CD4-positive, alpha-beta T cell treated with Interleukin-6 at 100 ng/mL for 8 hours (primary cell): ENCODE results near the gene B2M.
A peak's percentile ranks its signal among the peaks of the same experiment; 100 is the strongest.
"Not testable (repeated sequence)": the region's sequence is repeated elsewhere in the genome, so short reads cannot be mapped to it uniquely, and the experiment has no call there.

ENCODE experiments used
- DNase-seq: peaks from one replicate; pipeline ENCODE4 v3.0.0-alpha.2; 2020; ENCODE audit warnings: mixed read lengths, low spot score

The B2M gene

DNA sequence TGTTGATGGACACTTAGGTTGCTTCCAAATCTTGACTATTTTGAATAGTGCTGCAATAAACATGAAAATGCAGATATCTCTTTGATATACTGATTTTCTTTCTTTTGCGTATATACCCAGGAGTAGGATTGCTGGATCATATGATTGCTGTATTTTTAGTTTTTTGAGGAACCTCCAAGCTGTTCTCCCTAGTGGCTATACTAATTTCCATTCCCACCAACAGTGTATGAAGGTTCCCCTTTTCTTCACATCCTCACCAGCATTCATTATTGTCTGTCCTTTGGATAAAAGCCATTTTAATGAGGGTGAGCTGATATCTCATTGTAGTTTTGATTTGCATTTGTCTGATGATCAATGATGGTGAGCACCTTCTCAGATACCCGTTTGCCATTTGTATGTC is 12.7 kb upstream of the B2M start:
- DNase-seq: no peak

DNA sequence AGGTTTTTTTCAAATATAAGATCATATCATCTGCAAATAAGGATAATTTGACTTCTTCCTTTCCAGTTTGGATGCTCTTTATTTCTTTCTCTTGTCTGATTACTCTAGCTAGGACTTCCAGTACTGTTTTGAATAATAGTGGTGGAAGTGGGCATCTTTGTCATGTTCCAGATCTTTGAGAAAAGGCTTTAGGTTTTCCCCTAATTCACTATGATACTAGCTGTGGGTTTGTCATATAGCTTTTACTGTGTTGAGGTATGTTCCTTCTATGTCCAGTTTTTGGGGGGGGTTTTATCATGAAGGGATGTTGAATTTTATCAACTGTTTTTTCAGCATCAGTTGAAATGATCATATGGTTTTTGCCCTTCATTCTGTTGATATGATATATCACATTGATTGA is 10.6 kb upstream of the B2M start:
- DNase-seq: not testable (repeated sequence)

DNA sequence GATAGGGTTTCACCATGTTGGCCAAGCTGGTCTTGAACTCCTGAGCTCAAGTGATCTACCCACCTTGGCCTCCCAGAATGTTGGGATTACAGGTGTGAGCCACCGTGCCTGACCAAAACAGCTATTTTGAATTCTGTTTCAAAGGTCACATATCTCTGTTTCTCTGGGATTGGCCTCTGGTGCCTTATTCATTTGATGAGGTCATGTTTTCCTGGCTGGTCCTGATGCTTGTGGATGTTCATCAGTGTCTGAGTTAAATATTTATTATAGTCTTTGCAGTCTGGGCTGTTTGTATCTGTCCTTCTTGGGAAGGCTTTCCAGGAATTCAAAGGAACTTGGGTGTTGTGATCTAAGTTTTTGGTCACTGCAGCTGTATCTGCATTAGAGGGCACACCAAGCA is 5.3 kb upstream of the B2M start:
- no peak for DNase-seq

DNA sequence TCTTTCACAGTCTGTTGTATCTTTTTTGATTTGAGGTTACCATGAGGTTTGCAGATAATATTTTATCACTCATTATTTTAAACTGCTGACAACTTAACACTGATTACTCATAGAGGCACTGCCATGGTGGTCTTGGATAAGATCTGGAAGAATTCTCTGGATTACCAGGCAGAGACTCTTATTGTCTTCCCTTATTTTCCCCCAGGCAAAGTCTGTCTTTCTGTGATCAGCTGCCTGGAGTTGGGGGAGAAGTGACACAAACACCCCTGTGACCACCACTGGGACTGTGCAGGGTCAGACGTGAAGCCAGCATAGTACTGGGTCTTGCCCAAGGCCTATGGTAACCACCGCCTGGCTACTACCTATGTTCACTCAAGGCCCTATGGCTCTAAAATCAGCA is 4.9 kb upstream of the B2M start:
- no peak for DNase-seq

DNA sequence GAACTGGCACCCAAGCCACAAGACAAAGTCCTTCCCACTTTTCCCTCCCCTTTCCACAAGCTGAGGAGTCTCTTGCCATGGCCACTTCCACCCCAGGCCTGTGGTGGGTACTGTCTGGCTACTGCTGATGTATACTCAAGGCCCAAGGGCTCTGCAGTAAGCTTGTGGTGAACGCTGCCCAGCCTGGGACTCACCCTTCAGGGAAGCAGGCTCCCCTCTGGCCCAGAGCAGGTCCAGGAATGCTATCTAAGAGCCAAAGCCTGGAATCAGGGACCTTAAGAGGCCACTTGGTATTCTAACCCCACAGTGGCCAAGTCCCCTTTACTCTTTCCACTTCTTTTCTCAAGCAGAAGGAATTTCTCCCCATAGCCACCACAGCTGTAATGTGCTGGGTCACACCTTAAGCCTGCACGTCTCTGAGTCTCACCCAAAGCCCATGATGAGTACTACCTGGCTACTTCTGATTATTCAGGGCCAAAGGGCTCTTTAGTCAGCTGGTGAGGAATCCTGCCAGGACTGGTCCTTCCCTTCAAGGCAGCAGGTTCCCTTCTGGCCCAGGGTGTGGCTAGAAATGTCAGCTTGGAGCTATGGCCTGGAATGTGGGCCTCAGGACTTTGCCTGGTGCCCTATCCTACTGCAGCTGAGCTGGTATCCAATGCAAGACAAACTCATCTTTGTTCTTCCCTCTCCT is 4.2 kb upstream of the B2M start:
- no peak for DNase-seq

DNA sequence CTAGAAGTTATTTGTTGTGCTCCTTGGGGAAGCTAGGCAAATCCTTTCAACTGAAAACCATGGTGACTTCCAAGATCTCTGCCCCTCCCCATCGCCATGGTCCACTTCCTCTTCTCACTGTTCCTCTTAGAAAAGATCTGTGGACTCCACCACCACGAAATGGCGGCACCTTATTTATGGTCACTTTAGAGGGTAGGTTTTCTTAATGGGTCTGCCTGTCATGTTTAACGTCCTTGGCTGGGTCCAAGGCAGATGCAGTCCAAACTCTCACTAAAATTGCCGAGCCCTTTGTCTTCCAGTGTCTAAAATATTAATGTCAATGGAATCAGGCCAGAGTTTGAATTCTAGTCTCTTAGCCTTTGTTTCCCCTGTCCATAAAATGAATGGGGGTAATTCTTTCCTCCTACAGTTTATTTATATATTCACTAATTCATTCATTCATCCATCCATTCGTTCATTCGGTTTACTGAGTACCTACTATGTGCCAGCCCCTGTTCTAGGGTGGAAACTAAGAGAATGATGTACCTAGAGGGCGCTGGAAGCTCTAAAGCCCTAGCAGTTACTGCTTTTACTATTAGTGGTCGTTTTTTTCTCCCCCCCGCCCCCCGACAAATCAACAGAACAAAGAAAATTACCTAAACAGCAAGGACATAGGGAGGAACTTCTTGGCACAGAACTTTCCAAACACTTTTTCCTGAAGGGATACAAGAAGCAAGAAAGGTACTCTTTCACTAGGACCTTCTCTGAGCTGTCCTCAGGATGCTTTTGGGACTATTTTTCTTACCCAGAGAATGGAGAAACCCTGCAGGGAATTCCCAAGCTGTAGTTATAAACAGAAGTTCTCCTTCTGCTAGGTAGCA is 851 bp upstream of the B2M start:
- peak; percentile 51 for DNase-seq

DNA sequence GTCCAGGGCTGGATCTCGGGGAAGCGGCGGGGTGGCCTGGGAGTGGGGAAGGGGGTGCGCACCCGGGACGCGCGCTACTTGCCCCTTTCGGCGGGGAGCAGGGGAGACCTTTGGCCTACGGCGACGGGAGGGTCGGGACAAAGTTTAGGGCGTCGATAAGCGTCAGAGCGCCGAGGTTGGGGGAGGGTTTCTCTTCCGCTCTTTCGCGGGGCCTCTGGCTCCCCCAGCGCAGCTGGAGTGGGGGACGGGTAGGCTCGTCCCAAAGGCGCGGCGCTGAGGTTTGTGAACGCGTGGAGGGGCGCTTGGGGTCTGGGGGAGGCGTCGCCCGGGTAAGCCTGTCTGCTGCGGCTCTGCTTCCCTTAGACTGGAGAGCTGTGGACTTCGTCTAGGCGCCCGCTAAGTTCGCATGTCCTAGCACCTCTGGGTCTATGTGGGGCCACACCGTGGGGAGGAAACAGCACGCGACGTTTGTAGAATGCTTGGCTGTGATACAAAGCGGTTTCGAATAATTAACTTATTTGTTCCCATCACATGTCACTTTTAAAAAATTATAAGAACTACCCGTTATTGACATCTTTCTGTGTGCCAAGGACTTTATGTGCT is 527 bp downstream of the B2M start:
- DNase-seq: peak; percentile 53

DNA sequence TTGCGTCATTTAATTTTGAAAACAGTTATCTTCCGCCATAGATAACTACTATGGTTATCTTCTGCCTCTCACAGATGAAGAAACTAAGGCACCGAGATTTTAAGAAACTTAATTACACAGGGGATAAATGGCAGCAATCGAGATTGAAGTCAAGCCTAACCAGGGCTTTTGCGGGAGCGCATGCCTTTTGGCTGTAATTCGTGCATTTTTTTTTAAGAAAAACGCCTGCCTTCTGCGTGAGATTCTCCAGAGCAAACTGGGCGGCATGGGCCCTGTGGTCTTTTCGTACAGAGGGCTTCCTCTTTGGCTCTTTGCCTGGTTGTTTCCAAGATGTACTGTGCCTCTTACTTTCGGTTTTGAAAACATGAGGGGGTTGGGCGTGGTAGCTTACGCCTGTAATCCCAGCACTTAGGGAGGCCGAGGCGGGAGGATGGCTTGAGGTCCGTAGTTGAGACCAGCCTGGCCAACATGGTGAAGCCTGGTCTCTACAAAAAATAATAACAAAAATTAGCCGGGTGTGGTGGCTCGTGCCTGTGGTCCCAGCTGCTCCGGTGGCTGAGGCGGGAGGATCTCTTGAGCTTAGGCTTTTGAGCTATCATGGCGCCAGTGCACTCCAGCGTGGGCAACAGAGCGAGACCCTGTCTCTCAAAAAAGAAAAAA is 1.2 kb downstream of the B2M start:
- peak; percentile 78 for DNase-seq

DNA sequence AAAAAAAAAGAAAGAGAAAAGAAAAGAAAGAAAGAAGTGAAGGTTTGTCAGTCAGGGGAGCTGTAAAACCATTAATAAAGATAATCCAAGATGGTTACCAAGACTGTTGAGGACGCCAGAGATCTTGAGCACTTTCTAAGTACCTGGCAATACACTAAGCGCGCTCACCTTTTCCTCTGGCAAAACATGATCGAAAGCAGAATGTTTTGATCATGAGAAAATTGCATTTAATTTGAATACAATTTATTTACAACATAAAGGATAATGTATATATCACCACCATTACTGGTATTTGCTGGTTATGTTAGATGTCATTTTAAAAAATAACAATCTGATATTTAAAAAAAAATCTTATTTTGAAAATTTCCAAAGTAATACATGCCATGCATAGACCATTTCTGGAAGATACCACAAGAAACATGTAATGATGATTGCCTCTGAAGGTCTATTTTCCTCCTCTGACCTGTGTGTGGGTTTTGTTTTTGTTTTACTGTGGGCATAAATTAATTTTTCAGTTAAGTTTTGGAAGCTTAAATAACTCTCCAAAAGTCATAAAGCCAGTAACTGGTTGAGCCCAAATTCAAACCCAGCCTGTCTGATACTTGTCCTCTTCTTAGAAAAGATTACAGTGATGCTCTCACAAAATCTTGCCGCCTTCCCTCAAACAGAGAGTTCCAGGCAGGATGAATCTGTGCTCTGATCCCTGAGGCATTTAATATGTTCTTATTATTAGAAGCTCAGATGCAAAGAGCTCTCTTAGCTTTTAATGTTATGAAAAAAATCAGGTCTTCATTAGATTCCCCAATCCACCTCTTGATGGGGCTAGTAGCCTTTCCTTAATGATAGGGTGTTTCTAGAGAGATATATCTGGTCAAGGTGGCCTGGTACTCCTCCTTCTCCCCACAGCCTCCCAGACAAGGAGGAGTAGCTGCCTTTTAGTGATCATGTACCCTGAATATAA is 2.0 kb downstream of the B2M start:
- no peak for DNase-seq

DNA sequence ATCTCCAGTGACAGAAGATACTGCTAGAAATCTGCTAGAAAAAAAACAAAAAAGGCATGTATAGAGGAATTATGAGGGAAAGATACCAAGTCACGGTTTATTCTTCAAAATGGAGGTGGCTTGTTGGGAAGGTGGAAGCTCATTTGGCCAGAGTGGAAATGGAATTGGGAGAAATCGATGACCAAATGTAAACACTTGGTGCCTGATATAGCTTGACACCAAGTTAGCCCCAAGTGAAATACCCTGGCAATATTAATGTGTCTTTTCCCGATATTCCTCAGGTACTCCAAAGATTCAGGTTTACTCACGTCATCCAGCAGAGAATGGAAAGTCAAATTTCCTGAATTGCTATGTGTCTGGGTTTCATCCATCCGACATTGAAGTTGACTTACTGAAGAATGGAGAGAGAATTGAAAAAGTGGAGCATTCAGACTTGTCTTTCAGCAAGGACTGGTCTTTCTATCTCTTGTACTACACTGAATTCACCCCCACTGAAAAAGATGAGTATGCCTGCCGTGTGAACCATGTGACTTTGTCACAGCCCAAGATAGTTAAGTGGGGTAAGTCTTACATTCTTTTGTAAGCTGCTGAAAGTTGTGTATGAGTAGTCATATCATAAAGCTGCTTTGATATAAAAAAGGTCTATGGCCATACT is 4.0 kb downstream of the B2M start:
- no peak for DNase-seq

DNA sequence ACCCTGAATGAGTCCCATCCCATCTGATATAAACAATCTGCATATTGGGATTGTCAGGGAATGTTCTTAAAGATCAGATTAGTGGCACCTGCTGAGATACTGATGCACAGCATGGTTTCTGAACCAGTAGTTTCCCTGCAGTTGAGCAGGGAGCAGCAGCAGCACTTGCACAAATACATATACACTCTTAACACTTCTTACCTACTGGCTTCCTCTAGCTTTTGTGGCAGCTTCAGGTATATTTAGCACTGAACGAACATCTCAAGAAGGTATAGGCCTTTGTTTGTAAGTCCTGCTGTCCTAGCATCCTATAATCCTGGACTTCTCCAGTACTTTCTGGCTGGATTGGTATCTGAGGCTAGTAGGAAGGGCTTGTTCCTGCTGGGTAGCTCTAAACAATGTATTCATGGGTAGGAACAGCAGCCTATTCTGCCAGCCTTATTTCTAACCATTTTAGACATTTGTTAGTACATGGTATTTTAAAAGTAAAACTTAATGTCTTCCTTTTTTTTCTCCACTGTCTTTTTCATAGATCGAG is 4.5 kb downstream of the B2M start:
- DNase-seq: no peak

DNA sequence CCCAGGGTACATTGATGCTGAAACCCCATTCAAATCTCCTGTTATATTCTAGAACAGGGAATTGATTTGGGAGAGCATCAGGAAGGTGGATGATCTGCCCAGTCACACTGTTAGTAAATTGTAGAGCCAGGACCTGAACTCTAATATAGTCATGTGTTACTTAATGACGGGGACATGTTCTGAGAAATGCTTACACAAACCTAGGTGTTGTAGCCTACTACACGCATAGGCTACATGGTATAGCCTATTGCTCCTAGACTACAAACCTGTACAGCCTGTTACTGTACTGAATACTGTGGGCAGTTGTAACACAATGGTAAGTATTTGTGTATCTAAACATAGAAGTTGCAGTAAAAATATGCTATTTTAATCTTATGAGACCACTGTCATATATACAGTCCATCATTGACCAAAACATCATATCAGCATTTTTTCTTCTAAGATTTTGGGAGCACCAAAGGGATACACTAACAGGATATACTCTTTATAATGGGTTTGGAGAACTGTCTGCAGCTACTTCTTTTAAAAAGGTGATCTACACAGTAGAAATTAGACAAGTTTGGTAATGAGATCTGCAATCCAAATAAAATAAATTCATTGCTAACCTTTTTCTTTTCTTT is 5.8 kb downstream of the B2M start:
- DNase-seq: no peak

DNA sequence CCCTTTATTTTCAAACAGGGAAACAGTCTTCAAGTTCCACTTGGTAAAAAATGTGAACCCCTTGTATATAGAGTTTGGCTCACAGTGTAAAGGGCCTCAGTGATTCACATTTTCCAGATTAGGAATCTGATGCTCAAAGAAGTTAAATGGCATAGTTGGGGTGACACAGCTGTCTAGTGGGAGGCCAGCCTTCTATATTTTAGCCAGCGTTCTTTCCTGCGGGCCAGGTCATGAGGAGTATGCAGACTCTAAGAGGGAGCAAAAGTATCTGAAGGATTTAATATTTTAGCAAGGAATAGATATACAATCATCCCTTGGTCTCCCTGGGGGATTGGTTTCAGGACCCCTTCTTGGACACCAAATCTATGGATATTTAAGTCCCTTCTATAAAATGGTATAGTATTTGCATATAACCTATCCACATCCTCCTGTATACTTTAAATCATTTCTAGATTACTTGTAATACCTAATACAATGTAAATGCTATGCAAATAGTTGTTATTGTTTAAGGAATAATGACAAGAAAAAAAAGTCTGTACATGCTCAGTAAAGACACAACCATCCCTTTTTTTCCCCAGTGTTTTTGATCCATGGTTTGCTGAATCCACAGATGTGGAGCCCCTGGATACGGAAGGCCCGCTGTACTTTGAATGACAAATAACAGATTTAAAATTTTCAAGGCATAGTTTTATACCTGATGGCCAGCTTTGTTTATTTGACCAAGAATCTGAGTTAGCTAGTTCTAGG is 7.0 kb downstream of the B2M start:
- no peak for DNase-seq

DNA sequence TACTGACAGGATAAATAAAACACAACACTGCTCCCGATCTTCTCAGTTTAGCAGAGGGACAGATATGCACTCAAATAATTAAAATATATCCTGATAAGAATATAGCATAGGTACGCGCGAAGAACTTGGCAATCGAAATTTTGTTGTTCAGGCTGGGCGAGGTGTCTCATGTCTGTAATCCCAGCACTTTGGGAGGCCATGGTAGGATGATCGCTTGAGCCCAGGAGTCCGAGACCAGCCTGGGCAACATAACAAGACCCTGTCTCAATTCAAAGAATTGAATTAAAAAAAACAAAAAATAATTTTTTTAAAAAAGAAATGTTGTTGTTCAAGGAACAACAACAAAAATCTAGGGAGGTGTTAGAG is 7.6 kb downstream of the B2M start:
- no peak for DNase-seq

DNA sequence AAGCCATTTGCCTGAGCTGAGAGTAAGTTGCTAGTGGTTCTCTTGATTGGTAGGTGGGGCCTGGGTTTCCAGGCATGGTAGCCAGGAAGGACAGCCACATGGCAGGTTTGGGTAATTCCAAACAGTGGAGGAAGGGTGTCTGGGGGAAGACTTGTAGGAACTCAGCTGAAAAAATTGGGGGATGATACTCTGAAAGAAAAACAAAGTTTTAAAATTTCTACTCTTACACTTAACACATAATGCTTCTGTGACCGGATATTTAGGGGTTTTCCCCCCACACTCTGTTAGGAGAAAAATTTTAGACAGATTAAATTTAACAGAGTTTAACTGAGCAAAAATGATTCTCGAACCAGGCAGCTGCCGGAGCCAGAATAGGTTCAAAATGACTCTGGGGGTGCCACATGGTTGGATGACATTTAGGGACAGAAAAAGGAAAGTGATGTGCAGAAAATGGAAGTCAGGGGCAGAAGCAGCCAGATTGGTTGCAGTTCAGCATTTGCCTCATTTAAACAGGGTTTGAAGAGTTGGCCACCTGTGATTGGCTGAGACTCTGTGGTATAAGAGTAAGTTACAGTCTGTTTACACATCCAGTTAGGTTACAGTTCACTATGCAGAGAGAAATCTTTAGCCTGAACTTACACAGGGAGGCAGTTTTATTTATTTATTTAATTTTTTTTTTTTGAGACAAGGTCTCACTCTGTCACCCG is 8.1 kb downstream of the B2M start:
- DNase-seq: peak; percentile 45

DNA sequence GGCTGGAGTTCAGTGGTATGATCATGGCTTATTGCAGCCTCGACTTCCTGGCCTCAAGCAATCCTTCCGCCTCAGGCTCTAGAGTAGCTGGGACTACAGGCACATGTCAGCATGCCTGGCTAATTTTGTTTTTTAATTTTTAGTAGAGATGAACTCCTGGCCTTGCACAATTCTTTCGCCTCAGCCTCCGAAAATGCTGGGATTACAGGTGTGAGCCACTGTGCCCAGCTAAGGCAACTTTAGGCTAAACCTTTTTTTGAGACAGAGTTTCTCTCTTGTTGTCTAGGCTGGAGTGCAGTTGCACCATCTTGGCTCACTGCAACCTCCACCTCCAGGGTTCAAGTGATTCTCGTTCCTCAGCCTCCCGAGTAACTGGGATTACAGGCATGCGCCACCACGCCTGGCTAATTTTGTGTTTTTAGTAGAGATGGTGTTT is 8.7 kb downstream of the B2M start:
- peak; percentile 41 for DNase-seq

DNA sequence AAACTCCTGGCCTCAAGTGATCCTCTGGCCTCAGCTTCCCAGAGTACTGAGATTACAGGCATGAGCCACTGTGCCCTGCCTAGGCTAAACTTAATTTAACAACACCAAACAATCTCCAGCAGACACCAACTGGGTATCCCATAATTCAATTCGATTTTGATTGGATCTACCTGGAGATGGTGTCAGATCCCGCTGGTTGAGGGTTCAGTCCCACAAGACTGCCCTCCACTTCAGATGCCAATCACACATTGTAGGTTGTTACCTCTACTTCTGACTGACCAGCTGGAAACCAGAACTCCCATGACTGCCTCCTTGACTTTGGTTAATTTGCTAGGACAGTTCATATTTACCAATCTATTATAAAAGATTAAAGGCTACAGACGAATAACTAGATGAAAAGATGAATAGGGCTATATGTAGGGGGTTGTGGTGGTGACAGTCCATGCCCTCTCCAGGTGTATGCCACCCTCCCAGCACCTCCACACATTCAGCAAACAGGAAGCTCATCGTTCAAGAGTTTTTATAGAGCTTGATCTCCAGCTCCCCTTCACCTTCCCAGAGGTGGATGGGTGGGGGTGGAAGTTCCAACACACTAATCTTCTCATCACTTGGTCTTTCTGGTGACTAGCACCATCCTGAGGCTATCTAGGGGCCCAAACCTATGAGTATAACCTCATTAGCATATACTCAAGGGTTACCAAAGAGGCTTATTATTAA is 9.3 kb downstream of the B2M start:
- peak; percentile 30 for DNase-seq

DNA sequence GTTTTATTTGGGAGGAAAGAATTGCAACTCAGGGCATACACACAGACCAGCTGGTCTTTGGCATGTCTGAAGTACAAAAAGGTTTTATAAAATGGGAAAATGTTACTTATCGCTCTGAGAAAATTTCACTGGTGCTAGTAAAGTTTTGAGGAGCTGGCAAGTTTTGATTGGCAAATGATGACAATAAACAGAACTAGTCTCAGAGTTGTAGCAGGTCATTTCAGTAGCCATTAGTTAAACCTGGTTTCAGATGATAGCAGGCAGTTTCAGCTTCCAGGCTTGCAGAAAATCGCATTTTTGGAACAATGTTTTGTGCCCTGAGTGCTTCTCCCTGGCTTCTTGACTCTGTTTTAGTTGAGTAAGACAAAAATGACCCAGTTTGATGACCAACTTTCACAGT is 10.7 kb downstream of the B2M start:
- DNase-seq: no peak
